Testis (tissue), 2 donors: Measurements from ENCODE around the gene PJA1.

Experiments
- POLR2A ChIP-seq: fragments of 450-650 bp; IDR thresholded peaks from one replicate; pipeline ENCODE4 v1.6.1; 2017; ENCODE audit warnings: antibody characterized with exemption, mild to moderate bottlenecking, moderate library complexity
- TF ChIP-seq, protein P1 (sequence below), 3 experiments: fragments of 450-650 bp in 2 of 3; fragments of 200-600 bp in 1 of 3; sonication (generic) in 1 of 3; IDR thresholded peaks; one replicate each; pipeline ENCODE4 v1.5.1; 2016 to 2019; ENCODE audit warnings: antibody characterized with exemption in 3 of 3, mild to moderate bottlenecking in 2 of 3, moderate library complexity in 1 of 3

DNA sequence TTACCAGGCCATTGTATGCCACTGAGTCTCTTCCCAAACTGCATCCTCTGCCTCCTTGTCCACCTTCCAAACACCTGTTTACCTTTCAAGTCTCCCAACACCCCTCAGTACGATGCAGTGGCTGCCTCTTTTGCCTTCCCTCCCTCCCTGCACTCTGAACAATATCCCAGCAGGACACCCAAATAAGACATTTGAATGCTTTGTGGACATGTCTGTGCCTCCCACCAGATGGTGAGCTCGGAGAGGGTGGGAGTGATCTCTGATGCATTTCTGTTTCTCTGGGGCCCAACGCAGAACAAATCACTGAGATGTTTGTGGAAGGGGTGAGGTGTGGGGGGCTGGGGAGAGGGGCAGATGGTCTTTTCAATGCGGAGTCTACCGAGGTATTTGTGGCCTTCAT lies 33.4 kb downstream of the PJA1 start:
- TF ChIP-seq, protein P1, sequence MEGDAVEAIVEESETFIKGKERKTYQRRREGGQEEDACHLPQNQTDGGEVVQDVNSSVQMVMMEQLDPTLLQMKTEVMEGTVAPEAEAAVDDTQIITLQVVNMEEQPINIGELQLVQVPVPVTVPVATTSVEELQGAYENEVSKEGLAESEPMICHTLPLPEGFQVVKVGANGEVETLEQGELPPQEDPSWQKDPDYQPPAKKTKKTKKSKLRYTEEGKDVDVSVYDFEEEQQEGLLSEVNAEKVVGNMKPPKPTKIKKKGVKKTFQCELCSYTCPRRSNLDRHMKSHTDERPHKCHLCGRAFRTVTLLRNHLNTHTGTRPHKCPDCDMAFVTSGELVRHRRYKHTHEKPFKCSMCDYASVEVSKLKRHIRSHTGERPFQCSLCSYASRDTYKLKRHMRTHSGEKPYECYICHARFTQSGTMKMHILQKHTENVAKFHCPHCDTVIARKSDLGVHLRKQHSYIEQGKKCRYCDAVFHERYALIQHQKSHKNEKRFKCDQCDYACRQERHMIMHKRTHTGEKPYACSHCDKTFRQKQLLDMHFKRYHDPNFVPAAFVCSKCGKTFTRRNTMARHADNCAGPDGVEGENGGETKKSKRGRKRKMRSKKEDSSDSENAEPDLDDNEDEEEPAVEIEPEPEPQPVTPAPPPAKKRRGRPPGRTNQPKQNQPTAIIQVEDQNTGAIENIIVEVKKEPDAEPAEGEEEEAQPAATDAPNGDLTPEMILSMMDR (IDR thresholded peaks at IDR 0.05) = no peak
- no peak for TF ChIP-seq POLR2A
